GM12874 (cell line): ENCODE data around the gene ADCY4.

Experiments
- TF ChIP-seq, protein P1 (sequence below): IDR thresholded peaks from 2 replicates; pipeline ENCODE4 v1.5.1; 2011; ENCODE audit warnings: low read depth, mild to moderate bottlenecking, control low read depth, low read length, moderate library complexity; ENCODE audit not compliant: insufficient read depth

Gene ADCY4

GRCh38 chr14:24278424-24278823 lies 56.4 kb downstream of the ADCY4 start:
- TF ChIP-seq, protein P1, sequence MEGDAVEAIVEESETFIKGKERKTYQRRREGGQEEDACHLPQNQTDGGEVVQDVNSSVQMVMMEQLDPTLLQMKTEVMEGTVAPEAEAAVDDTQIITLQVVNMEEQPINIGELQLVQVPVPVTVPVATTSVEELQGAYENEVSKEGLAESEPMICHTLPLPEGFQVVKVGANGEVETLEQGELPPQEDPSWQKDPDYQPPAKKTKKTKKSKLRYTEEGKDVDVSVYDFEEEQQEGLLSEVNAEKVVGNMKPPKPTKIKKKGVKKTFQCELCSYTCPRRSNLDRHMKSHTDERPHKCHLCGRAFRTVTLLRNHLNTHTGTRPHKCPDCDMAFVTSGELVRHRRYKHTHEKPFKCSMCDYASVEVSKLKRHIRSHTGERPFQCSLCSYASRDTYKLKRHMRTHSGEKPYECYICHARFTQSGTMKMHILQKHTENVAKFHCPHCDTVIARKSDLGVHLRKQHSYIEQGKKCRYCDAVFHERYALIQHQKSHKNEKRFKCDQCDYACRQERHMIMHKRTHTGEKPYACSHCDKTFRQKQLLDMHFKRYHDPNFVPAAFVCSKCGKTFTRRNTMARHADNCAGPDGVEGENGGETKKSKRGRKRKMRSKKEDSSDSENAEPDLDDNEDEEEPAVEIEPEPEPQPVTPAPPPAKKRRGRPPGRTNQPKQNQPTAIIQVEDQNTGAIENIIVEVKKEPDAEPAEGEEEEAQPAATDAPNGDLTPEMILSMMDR: no peak

- TF ChIP-seq, protein P1: no peak
These were observed 57.1 kb downstream of the ADCY4 start for GRCh38 chr14:24277606-24278321.

DNA sequence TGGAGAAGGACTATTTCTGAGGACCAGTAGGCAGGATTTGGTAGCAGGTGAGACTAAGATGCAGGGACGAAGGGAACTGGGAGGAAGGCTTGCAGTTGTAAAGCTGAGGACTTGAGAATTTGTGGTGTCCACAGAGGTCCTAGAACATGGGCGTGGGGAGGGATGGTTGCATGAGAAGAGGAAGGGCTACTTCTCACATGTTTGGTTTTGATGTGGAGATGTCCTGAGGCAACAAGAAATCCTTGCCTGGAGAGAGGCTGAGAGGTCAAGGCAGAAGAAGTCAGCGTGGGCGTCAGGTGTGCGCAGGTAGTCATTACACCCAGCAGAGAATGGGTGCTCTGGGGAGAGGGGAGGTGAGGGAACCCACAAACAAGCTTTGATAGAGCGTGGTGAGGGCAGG lies 57.8 kb downstream of the ADCY4 start:
- TF ChIP-seq, protein P1: no peak

- TF ChIP-seq, protein P1: no peak
These were observed 60.7 kb downstream of the ADCY4 start for GRCh38 chr14:24274101-24274543.

DNA sequence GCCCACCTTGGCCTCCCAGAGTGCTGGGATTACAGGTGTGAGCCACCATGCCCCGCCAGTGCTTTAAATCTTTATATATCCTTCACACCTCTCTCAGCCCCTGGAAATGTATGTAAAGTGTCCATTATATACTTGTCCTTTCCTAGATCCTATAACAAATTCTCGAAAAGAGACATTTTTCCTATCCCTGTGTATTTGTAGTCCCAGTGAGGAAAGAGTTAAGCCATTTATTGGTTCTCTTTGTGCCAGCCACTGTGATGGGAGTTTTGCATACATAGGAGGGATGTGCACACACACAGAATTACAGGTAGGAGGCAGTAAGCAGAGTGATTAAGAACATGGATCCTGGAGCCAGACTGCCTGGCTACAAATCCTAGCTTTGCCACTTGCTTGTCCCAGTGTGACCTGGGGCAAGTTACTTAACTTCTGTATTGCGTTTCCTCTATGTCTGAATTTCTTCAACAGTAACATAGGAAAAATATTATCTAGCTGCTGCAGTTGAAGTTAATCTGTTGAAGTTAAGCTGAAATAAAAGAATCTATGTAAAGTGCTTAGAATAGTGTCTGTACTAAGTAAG lies 61.4 kb downstream of the ADCY4 start:
- TF ChIP-seq, protein P1: 0 out of 2 replicates have a peak, but pooled peaks have one; percentile 16

DNA sequence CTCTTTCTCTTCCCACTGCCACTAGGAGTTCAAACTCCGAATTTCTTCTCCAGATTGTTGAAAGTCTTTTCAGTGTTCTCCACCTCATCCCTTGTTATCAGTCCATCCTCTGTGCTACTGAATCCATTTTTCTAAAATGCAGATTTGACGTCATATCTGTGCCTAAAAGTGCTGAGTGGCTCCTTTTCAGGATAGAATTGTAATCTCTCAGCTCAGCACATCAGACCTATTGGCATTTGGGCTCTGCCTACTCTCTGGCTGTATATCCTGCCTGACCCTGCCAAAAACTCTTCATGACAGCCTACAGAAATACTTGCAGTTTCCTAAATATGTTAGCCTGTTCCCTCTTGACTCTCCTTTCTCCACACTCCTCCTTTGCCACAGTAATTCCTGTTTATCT lies 62.4 kb downstream of the ADCY4 start:
- TF ChIP-seq, protein P1: no peak

DNA sequence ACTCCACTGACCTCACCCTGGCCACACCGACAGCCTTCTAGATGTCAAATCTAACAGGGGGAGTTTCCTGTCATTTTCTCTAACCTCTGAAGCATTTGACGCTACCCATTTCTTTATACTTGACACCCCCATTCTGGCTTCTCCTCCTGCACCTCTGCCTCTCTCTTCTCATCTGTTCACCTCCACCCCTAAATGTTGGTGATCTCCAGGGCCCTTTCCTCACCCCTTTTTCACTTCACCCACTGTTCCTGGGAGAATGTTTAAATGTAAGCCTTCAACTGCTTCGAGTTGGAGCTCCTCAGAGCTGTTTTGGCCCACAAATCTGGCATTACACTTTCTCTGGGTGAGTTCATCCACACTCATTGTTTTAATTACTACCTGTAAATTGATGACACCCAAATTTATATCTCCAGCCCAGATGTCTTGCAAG lies 63.0 kb downstream of the ADCY4 start:
- TF ChIP-seq, protein P1: no peak
